Measurements from ENCODE around the gene FBXL20. TPM values are rescaled to one million over a fixed set of nuclear protein-coding genes. Genes with fewer than 3 reads are reported as not detected.

Gene FBXL20
- total RNA-seq (10 to 100 TPM in 8 of 9 donors, 1 to 10 TPM in 1; 9.7 to 21.9 (median 15.3) TPM), polyA plus RNA-seq (1 to 10 TPM; 3.1 to 3.9 TPM)
- long read RNA-seq, donor 1, partial matches to known transcripts = 1 of 3 reads
- long read RNA-seq, donor 1, other reads (novel, unspliced or antisense) = 1 of 3 reads
- long read RNA-seq, donor 2, full-length matches to known transcripts = 9 of 17 reads
- long read RNA-seq, donor 2, partial matches to known transcripts = 6 of 17 reads
- long read RNA-seq, donor 2, other reads (novel, unspliced or antisense) = 2 of 17 reads
- long read RNA-seq, donor 3, full-length matches to known transcripts = 6 of 11 reads
- long read RNA-seq, donor 3, partial matches to known transcripts = 1 of 11 reads
- long read RNA-seq, donor 3, other reads (novel, unspliced or antisense) = 4 of 11 reads

- DNase-seq (peak; percentile 94 to 97 (median 96)), ATAC-seq (peak; percentile 92 to 94 (median 94))
- H3K4me1 ChIP-seq = peaks cover 0 to 30% (median 20%) of the 10 kb centered on the region in 12 donors
- peaks cover 0 to 21% (median 12%) of the 10 kb centered on the region in 9 donors for H3K36me3 ChIP-seq
- TF ChIP-seq CTCF (IDR thresholded peaks at IDR 0.05) (no peak), POLR2A (IDR thresholded peaks at IDR 0.05) (peak; percentile 67 to 95)
- no peaks in the 10 kb centered on the region for H3K27me3 ChIP-seq
- peak within 1 kb of the TSS; percentile 54 to 99 (median 91) for H3K4me3 ChIP-seq
- WGBS, 4 donors = 0 to 1% (median 0%) methylated on average over 56 to 86 of the region's 86 CpGs
- no peaks in the 10 kb centered on the region for H3K9me3 ChIP-seq
- H3K27ac ChIP-seq = peak within 1 kb of the TSS; percentile 77 to 96 (median 88)
- intact Hi-C loops (cut with DNase I) = loop anchor here in 3 of 10 donors (5.0 to 10.0 kb wide), 2 partner anchors 127 to 129 kb away; no protein-coding TSS in a partner anchor
Measured at GRCh38 chr17:39401412-39402243, at the start of gene FBXL20. Gene FBXL20, minus strand, starts transcription at chr17:39401626. Its CDS starts 224 bp downstream, at chr17:39401402.

- Histone ChIP-seq H3K27me3 (no peaks in the 10 kb centered on the region), H3K9me3 (no peaks in the 10 kb centered on the region), H3K27ac (peak within 1 kb of the TSS; percentile 66 to 91 (median 83)), H3K4me1 (peaks cover 0 to 29% (median 12%) of the 10 kb centered on the region in 12 donors), H3K4me3 (peak within 1 kb of the TSS; percentile 64 to 94 (median 83)), H3K36me3 (peaks cover 0 to 26% (median 21%) of the 10 kb centered on the region in 9 donors)
- WGBS, 4 donors = 0 to 1% (median 1%) methylated on average over 37 of the region's 37 CpGs
- DNase-seq = peak; percentile 94 to 96 (median 95)
- TF ChIP-seq POLR2A (IDR thresholded peaks at IDR 0.05) (peak in 1 of 2 donors; percentile 61), CTCF (IDR thresholded peaks at IDR 0.05) (no peak)
- intact Hi-C loops (cut with DNase I) = loop anchor here in 2 of 10 donors (1.0 kb wide), 1 partner anchor 10 kb away; the partner anchor contains the start of gene CDK12 (in 2 of the 2)
- ATAC-seq = peak; percentile 98 to 99 (median 99)
Measured at GRCh38 chr17:39450847-39451581, 49.6 kb upstream of the FBXL20 start, which contains the start of gene MED1. Gene MED1, minus strand, starts transcription at chr17:39451263. Its CDS starts 201 bp downstream, at chr17:39451062.

- H3K27ac ChIP-seq = peak overlapping the region in 1 of 12 donors; percentile 83
- ATAC-seq (no peak), DNase-seq (no peak)
- H3K27me3 ChIP-seq = no peaks in the 10 kb centered on the region
- no peaks in the 10 kb centered on the region for H3K9me3 ChIP-seq
- H3K36me3 ChIP-seq = peaks cover 0 to 36% (median 31%) of the 10 kb centered on the region in 9 donors
- TF ChIP-seq CTCF (IDR thresholded peaks at IDR 0.05) (no peak), POLR2A (IDR thresholded peaks at IDR 0.05) (no peak)
- peak overlapping the region in 11 of 12 donors; percentile 64 to 94 (median 84) for H3K4me3 ChIP-seq
- 83 to 92% (median 84%) methylated on average over 13 of the region's 13 CpGs for WGBS, 4 donors
- intact Hi-C loops (cut with DNase I) = no loop called here
- peaks cover 0 to 29% (median 12%) of the 10 kb centered on the region in 12 donors for H3K4me1 ChIP-seq
Measured at GRCh38 chr17:39450051-39450450, 48.6 kb upstream of the FBXL20 start.
